HG02884 (cell line): ENCODE data around the gene MTTP.

Source experiments
- ATAC-seq: cut with Tn5 transposase; IDR thresholded peaks from one replicate; pipeline ENCODE4 v1.9.1; 2021; ENCODE audit warnings: mild to moderate bottlenecking, moderate library complexity; ENCODE audit not compliant: unreplicated experiment

MTTP gene

DNA sequence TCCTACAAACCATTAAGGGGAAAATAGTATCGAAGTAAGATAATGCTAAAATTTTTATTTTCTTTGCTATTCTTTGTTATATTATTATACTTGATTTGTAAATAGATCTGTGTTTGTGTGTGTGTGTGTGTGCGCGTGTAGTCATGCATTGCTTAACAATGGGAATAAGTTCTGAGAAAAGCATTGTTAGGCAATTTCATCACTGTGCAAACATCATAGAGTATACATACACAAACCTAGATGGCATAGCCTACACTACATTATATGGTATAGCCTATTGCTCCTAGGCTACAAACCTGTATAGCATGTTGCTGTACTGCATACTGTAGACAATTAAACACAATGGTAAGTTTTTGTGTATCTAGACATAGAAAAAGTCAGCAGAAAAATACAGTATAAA lies 17.1 kb downstream of the MTTP start:
- no peak for ATAC-seq

DNA sequence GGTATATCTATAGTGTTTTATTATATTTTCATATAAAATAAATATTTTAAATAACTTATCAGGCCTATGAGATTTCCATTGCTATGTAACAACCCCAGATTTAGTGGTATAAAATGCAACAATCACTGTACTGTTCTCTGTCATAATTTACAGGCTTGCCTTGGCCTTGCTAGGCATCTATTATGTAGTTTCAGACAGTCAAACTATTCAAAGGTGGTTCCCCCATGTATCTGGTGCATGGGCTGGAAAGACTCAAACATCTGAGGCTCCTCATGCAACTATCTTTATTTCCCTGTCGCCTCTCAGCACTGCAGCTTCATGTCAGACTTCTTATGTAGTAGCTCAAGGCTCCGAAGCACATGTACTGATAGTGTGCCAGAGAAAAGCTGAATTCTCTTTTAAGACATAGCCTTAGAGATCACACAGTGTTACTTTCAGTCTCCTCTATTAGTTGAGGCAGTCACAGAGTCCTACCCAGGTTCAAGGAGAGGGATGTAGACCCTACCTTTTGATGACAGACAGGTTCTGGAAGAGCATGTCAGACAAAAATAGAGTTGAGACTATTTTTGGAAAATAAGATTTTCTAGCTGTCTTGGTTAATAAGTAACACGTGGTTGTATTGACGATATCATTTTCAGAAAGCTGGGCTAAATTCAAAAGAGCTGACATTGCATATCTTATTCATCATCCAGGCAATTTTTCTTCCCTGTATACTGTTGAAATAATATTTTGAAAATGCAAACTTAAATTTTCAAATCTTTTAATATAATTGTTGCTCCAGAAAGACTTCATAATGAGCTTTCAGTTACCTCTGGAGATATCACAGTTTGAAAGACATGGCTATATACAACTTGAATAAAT lies 19.4 kb downstream of the MTTP start:
- peak; percentile 56 for ATAC-seq

DNA sequence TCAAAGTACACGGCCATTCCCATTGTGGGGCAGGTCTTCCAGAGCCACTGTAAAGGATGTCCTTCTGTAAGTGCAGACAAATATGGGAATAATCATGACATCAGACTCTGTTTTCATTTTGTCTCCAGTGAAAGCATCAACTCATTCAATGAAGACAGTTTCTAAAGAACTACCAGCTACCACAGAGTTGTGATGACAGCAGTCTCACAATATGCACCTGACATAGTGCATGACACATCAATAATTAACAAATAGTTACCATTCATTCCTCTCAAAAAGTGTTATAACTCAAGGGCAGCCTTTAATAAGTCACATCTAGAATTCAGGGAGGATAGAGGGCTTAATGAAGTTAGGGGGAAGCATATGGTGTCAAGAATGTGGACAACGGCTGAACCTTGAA lies 20.2 kb downstream of the MTTP start:
- ATAC-seq, result no peak

DNA sequence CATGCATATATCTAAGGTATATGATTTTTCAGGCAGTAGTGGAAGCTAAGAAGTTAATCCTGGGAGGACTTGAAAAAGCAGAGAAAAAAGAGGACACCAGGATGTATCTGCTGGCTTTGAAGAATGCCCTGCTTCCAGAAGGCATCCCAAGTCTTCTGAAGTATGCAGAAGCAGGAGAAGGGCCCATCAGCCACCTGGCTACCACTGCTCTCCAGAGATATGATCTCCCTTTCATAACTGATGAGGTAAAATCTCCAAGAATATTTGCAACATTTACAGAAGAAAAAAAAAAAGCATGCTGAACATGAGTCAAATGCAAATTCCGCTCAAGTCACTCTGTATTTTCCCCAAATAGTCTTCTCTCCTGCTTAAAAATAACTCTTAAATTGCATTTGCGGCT lies 32.1 kb downstream of the MTTP start:
- no peak for ATAC-seq

DNA sequence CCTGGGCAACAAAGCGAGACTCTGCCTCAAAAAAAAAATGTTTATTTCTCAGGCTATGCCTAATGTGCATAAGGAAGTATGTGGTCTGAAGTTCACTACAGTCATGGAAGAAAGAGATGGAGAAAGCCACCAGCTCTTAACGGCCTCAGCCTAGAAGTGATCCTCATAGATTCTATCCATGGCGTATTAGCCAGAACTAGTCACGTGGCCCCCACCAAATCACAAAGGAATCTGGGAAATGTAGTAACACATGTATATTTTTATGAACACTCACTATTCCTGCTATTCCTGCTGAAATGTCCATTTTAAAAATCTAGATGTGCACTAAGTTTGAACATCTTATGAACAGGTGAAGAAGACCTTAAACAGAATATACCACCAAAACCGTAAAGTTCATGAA lies 33.8 kb downstream of the MTTP start:
- ATAC-seq, result no peak

DNA sequence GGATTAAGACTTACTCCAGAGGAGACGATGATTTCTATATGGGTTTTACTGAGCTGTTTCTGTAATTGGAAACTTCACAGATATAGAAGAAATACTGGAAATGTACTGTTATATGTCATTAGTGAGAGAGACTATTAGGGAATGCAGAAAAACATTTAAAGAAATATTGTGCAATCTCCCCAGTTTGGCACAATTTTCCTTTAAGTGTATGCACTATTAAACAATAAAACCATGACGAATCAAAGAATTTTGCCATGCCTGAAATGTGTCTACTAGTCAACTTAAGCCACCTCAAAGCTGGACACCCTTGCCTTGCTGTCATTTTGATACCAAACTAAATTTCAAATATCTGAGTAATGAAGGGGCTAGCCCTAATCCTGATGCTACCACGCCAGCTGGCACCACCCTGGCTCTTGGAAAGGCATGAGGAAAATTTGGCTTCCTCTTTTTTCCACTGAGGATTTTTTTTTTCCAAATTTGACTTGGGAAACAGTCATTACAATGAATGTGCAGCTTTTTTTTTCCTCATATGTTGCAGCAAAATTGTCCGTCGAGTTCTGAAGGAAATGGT lies 36.1 kb downstream of the MTTP start:
- ATAC-seq, result no peak

DNA sequence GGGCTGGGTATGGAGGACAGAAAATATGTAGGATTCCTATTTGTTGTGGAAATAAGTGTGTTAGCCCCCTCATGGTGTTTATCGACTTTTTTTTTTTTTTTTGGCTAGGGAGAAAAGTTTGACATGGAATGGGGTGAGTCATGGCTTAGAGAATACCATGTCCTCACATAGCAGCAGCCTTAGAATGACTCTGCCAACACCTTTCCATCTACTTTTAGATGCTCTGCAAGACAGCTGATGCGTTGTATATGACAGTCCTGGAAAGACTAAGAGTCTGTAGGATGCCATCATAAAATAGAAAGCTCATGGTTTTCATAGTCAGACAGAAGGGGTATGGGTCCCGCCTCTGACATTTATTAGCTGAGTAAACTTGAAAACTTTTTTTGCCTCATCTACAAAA lies 37.7 kb downstream of the MTTP start:
- no peak for ATAC-seq

DNA sequence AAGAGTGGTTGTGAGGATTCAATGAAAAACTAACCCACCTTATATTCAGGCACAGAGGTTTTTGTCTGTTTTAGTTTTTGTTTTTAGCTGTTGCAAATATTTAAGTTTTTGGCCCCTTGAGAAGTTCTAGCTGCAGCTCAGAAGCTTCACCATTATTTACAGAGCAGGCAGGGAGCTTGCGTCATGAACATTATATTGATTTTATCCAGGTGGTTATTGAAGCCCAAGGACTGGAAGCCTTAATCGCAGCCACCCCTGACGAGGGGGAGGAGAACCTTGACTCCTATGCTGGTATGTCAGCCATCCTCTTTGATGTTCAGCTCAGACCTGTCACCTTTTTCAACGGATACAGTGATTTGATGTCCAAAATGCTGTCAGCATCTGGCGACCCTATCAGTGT lies 38.1 kb downstream of the MTTP start:
- ATAC-seq, result no peak

DNA sequence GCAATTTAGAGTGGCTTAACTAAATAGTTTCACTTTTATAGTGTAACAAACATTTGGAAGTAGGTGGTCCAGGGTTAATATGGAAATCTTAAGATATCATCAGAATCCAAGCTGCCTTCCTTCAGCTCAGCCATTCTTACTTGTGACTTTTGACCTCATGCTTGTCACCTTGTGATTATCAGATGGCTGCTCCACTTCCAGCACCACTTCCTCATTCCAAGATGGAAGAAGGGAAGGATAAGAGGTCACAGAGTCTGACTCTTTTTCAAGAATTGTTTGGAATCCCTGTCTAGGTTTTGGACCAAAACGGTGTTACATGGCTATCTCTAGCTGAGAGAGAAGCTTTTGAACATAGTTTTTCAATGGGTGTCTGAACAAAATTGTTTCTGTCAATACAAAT lies 39.9 kb downstream of the MTTP start:
- ATAC-seq, result no peak

DNA sequence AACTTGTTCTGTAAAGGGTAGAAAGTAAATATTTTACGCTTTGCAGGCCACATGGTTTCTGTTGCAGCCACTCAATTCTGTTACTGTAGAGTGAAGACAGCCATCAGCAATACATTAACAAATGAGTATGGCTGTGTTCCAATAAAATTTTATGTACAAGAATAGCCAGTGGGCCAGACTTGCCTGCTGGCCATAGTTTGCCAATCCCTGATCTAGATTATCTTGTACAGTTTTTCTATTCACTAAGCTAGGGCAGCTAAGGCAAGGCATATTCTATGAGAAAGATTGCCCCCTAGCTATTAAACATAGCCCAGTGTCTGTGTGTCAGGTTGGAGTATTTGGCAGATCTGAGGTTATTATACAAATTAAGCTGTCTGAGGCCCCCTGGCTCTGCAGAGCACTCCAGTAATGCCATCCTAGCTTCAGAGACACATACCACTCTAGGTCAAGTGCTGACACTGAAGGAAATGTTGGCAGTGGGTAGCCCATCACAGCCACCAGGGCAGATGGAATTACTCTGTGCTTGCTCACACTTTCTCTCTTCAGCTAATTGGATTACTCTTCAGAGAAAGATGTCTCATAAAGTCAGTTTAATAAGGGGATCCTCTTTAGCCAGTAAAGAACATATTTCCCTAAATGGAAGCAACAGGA lies 40.7 kb downstream of the MTTP start:
- ATAC-seq, result no peak

DNA sequence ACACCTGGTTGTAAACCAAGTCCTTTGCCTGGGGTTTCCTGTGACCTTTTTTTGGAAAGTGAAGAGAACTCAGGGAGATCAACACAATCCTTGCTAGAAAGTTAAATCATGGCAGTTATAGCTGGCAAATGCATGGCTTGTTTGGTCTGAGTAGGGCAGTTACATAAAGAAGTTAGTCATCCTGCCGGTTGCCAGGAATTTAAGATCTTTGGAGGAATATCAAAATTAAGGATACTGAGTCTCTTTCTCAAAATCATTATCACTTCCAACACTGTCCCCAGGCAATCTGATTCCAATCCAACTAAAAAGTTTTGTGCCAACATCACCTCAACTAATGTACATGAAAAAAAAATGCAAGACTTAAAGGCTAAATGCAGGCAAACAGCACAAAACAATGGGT lies 42.8 kb downstream of the MTTP start:
- ATAC-seq, result no peak

DNA sequence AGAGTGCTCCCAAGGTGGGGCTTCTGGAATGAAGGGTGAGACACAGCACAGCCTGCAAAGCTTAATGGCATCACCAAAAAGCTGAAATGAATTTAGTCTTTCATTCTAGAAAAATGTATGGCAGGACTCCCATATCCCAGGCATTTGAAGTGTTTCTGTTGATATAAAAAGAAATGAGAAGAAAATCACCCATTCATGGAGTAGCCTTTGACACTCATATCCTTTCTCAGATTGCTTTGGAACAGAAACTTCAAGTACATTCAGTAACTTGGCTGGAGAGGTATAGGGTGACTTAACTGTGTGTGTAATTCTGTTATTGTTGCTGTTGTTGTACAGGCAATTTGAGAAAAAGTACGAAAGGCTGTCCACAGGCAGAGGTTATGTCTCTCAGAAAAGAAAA lies 47.7 kb downstream of the MTTP start:
- no peak for ATAC-seq

DNA sequence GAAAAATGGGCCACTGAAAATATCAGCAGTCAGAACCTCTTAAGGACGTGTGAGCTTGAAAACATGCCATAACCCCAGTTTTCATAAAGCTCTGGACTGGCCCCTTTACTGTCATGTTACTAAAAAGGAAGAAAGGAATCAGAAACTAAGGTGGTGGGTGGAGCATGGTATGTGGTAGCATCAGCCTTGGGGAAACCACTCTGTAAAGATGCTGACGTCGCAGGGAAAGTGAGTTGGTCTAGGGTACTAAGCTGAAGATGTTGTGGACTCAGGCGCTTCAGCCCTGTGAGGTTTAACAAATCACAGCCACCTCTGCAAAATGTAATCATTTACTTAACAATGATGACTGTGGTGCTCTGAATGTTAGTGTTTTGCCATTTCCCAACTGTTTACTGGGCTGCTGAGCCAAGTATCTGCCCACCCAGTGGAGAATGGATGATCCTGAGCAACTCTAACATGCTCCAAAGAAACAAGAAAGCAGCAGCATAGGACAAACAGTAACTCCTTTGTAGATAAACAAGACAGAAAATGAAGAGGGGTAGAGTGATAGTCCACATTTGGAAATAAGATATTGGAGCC lies 49.6 kb downstream of the MTTP start:
- no peak for ATAC-seq

DNA sequence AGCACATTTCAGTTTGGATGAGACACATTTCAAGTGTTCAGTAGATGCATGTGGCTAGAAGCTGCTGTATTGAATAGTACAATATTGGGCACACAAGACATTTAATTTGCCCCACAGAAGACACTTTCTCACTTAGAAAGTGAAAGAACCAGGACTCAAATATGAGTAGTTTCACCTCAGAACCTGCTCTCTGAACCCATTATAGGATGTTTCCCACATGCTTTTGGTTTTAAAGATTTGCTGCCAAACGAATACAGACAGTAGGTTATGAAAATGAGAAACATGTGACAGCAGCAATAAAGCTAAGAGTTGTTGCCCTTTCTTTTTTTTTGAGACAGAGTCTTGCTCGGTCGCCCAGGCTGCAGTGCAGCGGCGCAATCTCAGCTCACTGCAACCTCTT lies 50.7 kb downstream of the MTTP start:
- no peak for ATAC-seq

DNA sequence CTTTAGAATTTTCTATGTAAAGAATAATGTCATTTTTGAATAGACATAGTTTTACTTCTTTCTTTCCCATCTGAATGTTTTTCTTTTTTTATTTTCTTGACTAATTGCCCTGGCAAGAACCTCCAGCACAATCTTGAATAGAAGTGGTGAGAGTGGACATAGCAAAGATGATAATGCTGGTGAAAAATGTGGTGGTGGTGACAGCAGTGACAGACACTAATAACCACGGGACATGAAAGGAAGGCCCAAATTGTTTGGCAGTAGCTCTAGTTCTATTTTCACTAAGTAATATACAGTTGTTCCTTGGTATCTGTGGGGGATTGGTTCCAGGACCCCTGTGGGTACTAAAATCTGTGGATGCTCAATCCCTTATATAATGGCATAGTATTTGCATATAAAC lies 53.4 kb downstream of the MTTP start:
- ATAC-seq, result no peak

DNA sequence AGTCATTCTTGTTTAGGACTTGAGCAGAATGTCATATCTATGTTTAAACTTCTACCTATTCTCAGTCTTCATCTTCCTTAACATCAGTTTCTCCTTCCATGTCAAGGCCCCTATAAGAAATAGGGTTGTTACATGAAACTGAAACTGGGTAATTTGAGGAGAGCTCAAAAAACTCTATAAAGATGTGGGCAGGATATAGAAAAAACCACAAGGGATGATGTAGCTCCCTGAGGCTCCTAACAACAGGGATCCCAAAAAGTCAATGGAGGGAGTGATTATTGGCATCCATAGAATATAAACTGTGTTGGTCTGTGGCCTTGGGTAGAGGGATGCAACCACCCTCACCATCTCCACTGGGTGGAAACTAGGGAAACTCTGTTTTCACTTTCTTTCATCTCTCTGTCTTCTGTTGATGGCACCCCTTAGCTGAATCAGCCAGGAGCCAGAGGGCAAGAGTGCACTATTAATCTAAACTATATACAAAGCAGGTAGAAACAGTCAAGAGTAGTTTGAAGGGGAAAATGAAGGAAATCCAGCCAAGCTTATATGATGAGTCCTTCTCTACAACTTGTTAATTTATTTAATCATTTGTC lies 55.4 kb downstream of the MTTP start:
- ATAC-seq, result no peak

DNA sequence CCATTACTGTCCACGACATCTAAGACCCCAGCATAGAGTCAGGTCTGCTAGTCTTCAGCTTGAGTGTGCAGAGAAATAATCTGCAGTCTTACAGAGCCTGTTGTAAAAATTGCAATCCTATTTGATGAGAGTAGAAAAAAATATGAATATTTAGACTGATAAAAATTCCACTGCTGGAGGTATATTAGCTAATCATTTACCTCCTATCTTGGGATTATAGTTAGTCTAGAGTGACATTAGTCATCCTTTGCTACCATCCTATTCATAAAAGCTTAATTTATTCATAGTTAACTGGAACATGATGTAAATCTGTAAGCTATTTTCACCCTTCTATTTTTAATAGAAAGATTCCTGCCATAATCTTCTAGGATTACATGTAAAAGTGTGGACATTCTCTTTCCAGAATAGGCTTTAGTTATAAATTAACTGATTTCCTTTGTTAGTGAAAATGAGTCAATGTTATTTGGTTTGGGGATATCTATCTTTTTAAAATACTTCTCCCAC lies 56.3 kb downstream of the MTTP start:
- no peak for ATAC-seq

DNA sequence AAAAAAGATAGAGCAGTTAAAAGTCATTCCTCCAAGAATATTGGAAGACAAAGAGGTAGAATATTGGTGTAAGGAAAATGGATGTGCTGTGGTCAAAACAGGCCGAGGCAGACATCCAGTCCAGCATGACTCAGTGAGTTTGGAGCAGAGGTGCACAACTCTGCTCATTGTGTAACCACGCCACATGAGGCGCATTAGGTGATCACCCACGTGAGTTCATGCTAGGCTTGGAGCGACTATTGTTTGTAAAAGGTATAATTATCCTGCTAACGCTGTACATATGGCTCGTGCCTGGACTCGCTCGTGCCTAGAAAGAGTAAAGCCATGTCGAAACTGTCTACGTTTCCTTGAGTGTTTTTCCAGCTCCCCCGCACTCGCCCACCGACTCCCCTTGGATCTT lies 59.1 kb downstream of the MTTP start:
- no peak for ATAC-seq

DNA sequence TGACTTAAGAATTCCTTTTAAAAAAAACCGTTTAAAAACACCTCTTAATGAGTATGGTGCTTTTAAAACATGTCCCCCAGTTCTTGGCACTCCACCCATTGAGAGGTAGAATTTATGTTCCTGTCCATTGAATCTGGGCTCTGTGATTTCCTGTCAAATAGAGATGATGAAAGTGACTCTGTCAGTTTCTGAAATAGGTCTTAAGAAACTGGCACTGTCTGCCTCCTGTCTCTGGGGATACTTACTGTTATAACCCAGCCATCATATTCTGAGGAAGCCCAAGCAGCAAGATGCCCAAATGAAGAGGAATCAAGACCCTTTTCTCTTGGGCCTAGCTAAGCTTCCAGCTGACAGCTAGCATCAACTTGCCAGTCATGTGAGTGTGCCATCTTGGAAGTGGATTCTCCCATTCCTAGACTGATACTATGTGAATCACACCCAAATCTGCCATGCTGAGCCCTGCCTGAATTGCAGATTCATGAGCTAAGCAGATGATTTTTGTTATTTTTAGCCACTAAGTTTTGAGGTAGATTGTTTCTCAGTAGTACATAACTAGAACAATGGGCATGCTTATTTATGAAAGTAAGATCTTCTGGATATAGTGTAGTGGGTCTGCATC lies 60.2 kb downstream of the MTTP start:
- no peak for ATAC-seq

DNA sequence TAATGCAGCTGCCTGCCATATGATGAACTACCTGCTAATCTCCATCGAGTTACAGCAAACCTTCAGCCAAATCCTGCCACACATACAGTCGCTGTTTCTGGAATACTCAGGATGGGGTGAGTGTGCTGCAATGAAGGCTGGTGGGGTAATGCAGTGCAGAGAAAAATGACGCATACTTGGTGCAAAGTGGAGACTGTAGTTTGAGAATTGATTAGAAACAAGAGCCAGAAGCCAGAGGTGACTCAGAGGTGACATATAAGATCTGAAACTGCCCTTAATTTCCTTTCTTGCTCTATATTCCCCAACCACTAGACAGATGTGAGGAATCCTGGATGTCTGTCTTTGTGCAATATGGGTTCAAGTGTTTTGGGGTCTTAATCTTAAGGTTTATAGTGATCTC lies 61.0 kb downstream of the MTTP start:
- ATAC-seq, result no peak

DNA sequence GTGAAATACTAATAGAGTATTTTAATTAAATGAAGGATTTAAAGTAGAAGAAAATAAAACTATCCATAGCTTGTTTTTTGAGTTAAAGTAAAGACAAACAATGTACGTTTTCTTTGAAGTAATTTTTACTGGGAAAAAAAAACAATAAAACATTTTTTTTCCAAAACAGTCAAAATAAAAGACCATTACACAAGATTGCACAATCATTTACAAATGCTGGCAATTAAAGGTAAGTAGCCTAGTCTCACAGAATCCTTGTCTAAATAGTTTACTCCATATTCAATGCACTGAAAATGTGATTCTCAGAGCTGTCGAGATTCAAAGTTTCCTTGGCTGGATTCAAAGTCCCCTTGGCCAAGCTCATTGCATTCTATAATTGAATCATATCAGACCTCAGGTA lies 61.8 kb downstream of the MTTP start:
- ATAC-seq, result no peak
